ENCODE results near the gene CAPZA1. TPM values are rescaled to one million over a fixed set of nuclear protein-coding genes. Genes with fewer than 3 reads are reported as not detected.

The CAPZA1 gene
- polyA plus RNA-seq, 1 donor from 2014 or later = 82.2 TPM

DNA sequence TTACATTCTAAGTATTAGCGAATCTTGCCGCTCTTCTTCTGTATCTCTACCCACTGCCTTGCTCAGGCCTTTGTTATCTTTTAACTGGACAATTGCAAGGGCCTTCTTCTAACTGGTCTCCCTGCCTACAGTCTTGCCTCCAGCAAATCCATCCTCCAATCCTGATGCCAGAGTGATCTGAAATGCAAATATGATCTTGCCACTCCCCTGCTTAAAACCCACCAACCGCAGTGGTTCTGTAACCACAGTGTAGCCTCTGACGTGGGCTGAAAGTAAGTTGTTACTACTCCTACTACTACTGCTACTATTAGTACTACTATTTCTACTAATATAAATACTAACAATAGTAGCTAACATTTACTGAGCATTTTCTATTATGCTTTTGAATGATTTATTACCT is 67.2 kb downstream of the CAPZA1 start:
- no peaks in the 10 kb centered on the region for H3F3A ChIP-seq (ENCODE audit: insufficient read depth, low read length, poor library complexity, severe bottlenecking)
- no peaks in the 10 kb centered on the region for H3K27me3 ChIP-seq (ENCODE audit: insufficient read depth, low read depth, low read length)
- H4K20me1 ChIP-seq (ENCODE audit: insufficient read depth) = no peaks in the 10 kb centered on the region
- H3K9me3 ChIP-seq (ENCODE audit: low read length) = no peaks in the 10 kb centered on the region
- H3K4me3 ChIP-seq (ENCODE audit: low read length) = no peak overlapping the region
- no peak overlapping the region for H3K4me2 ChIP-seq (ENCODE audit: low read length)
- H2AFZ ChIP-seq (ENCODE audit: low read depth, low read length) = no peak overlapping the region
- no peak overlapping the region for H3K9ac ChIP-seq (ENCODE audit: low read length)
- no peaks in the 10 kb centered on the region for H3K79me2 ChIP-seq (replicated peaks; ENCODE audit: insufficient read depth, low read length)
- H3K36me3 ChIP-seq (ENCODE audit: insufficient read depth, low read length) = no peaks in the 10 kb centered on the region
- no peak for TF ChIP-seq MXI1 (conservative IDR thresholded peaks at IDR 0.05; ENCODE audit: poor library complexity, severe bottlenecking)
- no peak for TF ChIP-seq REST (IDR thresholded peaks at IDR 0.05; ENCODE audit: borderline replicate concordance)
- no peaks in the 10 kb centered on the region for H3K9me2 ChIP-seq (ENCODE audit: insufficient read depth, low read length)
- no peak overlapping the region for H3K27ac ChIP-seq (ENCODE audit: low read length)

- Histone ChIP-seq H3K36me3 (ENCODE audit: insufficient read depth, low read length) (no peaks in the 10 kb centered on the region), H3K9me3 (ENCODE audit: low read length) (no peaks in the 10 kb centered on the region), H3K4me2 (ENCODE audit: low read length) (no peak overlapping the region)
Observed at GRCh38 chr1:112687361-112687760, 67.7 kb downstream of the CAPZA1 start.

More at GRCh38 chr1:112687361-112687760, 67.7 kb downstream of the CAPZA1 start:
- Histone ChIP-seq H3K79me2 (replicated peaks; ENCODE audit: insufficient read depth, low read length) (no peaks in the 10 kb centered on the region), H3K9ac (ENCODE audit: low read length) (no peak overlapping the region), H2AFZ (ENCODE audit: low read depth, low read length) (no peak overlapping the region), H4K20me1 (ENCODE audit: insufficient read depth) (no peaks in the 10 kb centered on the region), H3K27me3 (ENCODE audit: insufficient read depth, low read depth, low read length) (no peaks in the 10 kb centered on the region), H3K4me3 (ENCODE audit: low read length) (no peak overlapping the region), H3F3A (ENCODE audit: insufficient read depth, low read length, poor library complexity, severe bottlenecking) (no peaks in the 10 kb centered on the region), H3K27ac (ENCODE audit: low read length) (no peak overlapping the region), H3K9me2 (ENCODE audit: insufficient read depth, low read length) (no peaks in the 10 kb centered on the region)
- TF ChIP-seq RAD21 (conservative IDR thresholded peaks at IDR 0.05) = no peak
- no peak for TF ChIP-seq TAF1 (IDR thresholded peaks at IDR 0.05; ENCODE audit: low read depth)
- TF ChIP-seq EP300 (conservative IDR thresholded peaks at IDR 0.05; ENCODE audit: poor library complexity, severe bottlenecking) = no peak
- no peak for TF ChIP-seq MXI1 (conservative IDR thresholded peaks at IDR 0.05; ENCODE audit: poor library complexity, severe bottlenecking)
- TF ChIP-seq EZH2 (IDR thresholded peaks at IDR 0.05; ENCODE audit: borderline replicate concordance, insufficient read depth, low read length, poor library complexity, severe bottlenecking) = no peak
- TF ChIP-seq POLR2AphosphoS5 (IDR thresholded peaks at IDR 0.05) = no peak
- no peak for TF ChIP-seq SMC3 (conservative IDR thresholded peaks at IDR 0.05; ENCODE audit: poor library complexity)
- no peak for TF ChIP-seq REST (IDR thresholded peaks at IDR 0.05; ENCODE audit: borderline replicate concordance)
- TF ChIP-seq, protein P1, sequence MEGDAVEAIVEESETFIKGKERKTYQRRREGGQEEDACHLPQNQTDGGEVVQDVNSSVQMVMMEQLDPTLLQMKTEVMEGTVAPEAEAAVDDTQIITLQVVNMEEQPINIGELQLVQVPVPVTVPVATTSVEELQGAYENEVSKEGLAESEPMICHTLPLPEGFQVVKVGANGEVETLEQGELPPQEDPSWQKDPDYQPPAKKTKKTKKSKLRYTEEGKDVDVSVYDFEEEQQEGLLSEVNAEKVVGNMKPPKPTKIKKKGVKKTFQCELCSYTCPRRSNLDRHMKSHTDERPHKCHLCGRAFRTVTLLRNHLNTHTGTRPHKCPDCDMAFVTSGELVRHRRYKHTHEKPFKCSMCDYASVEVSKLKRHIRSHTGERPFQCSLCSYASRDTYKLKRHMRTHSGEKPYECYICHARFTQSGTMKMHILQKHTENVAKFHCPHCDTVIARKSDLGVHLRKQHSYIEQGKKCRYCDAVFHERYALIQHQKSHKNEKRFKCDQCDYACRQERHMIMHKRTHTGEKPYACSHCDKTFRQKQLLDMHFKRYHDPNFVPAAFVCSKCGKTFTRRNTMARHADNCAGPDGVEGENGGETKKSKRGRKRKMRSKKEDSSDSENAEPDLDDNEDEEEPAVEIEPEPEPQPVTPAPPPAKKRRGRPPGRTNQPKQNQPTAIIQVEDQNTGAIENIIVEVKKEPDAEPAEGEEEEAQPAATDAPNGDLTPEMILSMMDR (IDR thresholded peaks at IDR 0.05; ENCODE audit: poor library complexity, severe bottlenecking) = no peak

All from neural cell (in vitro differentiated cells).